HG02852 (cell line): Measurements from ENCODE around the gene VDR.
A peak's percentile ranks its signal among the peaks of the same experiment; 100 is the strongest.

ENCODE experiments used
- ATAC-seq: cut with Tn5 transposase; IDR thresholded peaks from one replicate; pipeline ENCODE4 v1.9.1; 2021; ENCODE audit warnings: mild to moderate bottlenecking, moderate library complexity; ENCODE audit not compliant: unreplicated experiment

The VDR gene

GRCh38 chr12:47834199-47834903 lies 70.4 kb downstream of the VDR start:
- ATAC-seq: no peak

GRCh38 chr12:47833591-47834012 lies 71.2 kb downstream of the VDR start:
- ATAC-seq: no peak

- no peak for ATAC-seq
These were observed 72.4 kb downstream of the VDR start for GRCh38 chr12:47832263-47832933.

GRCh38 chr12:47829584-47829983 lies 75.2 kb downstream of the VDR start:
- ATAC-seq: no peak

DNA sequence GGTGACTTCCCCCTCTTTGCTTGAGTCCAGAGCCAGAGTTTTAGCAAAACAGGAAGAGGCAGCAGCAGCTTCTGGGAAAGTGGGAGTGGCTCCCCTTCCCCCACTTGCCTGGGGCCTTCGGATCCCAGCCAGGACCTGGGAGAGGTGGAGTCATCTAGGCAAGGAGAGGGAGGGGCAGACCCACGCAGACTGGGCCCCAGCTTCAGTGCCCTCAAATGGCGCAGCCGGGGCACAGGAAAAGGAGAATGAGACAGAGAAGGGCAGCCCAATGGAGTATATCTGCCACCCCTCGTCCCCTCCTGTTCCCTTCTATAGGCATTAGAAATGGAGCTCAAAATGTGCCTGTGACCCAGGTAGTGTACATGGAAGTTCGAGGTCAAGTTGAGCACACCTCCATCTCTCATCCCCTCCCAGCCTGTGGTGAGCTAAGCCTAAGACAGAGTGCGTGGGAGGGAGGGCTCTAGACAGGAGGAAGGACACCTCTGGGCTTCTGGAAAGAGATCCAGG lies 75.8 kb downstream of the VDR start:
- ATAC-seq: no peak

GRCh38 chr12:47828008-47828975 lies 76.5 kb downstream of the VDR start:
- ATAC-seq: no peak

- ATAC-seq: no peak
These were observed 79.6 kb downstream of the VDR start for GRCh38 chr12:47825173-47825639.

GRCh38 chr12:47824635-47825034 lies 80.2 kb downstream of the VDR start:
- no peak for ATAC-seq

DNA sequence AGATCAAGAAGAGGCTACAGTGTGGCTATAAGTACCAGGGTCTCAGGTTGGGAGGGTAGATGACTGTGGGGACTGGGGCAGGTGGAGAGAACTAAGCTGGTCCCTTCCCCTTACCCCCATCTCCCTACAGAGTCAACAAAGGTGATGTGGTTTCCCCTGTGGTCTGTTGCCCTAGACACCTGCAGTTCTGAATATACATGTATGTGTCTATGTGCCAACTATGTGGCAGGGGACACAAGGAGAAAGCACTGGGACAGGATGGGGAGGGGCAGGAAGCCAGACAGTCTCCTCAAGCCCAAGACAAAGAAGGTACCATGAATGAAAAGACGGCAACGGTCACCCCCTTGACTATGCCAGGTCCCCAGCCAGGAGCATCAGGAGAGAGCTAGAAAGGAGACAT lies 80.6 kb downstream of the VDR start:
- ATAC-seq: no peak

DNA sequence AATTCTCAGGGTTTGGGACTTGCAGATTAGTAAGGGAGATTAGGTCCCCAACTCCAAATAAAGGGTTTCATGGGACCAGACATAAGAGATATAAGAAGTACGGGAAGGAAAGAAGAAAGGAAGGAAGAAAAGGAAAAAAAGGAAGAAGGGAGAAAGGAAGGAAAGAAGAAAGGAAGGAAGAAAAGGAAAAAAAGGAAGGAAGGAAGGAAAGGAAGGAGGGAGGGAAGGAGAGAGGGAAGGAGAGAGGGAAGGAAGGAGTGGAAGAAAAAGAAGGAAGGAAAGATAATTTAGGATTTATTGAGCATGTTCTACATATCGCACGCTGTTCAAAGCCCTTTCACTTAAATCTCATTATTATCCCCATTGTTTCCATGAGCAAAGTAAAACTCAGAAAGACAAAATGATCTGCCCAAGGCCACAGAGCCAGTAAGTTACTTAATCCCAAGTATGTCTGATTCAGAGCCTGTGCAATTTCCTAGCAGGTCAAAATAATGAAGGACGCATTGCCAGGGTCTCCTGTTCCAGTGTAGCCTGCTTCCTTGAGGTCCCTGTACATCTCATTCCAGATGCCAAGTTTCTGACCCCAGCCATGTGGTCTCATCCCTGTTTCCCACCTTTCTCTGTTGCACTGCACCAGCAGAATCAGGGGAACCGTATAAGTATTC lies 81.2 kb downstream of the VDR start:
- no peak for ATAC-seq

- ATAC-seq: no peak
These were observed 81.9 kb downstream of the VDR start for GRCh38 chr12:47822863-47823262.

GRCh38 chr12:47822401-47822800 lies 82.4 kb downstream of the VDR start:
- ATAC-seq: no peak

DNA sequence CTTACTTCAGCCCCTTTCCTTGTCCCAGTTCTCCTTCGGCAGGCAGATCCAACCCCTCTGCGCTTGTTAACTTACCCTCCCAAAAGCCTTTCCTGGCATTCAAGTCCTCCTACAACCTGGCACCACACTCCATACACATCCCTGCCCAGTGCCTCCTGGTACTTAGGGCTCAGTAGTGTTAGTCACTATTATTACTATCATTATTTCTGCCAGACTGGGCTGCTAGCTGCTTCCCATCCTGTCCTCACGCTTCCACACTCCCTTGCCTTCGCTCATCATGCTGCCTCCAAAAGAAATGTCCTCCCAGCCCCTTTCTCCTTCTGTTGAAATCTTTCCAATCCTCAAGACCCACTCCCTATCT lies 83.5 kb downstream of the VDR start:
- no peak for ATAC-seq

GRCh38 chr12:47820631-47821345 lies 84.0 kb downstream of the VDR start:
- ATAC-seq: no peak

DNA sequence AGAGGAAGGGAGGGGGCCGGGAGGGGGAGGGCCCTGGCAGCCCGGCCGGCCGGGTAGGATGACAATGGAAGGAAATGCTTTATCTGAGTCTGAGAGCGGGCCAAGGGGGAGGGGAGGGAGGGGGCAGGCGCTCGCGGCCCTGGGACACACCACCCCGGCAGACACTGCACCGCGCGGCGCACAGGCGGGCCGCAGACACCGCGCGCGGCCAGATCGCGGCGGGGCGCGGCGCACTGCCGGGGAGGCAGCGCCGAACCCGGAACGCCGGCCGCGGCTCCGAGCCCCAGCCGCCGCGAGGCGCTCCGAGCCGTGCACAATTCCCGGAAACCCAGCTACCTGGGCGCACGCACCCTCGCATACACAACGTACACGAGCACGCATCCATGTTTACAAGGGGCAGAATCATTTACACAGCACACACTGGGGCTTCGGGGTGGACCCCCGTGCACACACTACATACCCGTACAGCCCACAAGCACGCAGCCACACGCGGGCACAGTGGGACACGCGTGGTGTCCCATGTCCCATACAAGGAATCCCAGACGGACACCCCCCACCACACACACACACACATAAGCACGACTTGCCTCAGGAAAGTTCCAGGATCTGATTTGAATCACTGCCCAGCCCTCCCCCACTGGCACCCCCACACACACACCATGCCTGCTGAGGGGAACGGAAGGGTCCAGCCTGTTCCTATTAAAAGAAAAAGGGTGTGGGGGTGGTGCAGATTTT lies 84.7 kb downstream of the VDR start, which contains the start of gene HDAC7:
Gene HDAC7, minus strand, starts transcription at position 8 of the 735 bp plus-strand sequence. CDS start 118 bp downstream, outside the sequence.
- ATAC-seq: peak; percentile 50

- ATAC-seq: peak; percentile 36
These were observed 85.5 kb downstream of the VDR start for GRCh38 chr12:47819138-47819895.

GRCh38 chr12:47818467-47819137 lies 86.2 kb downstream of the VDR start:
- peak; percentile 3 for ATAC-seq

- no peak for ATAC-seq
These were observed 86.8 kb downstream of the VDR start for GRCh38 chr12:47818007-47818376.
